ENCODE data around the gene CFAP73. TPM values are rescaled to one million over a fixed set of nuclear protein-coding genes. Genes with fewer than 3 reads are reported as not detected.

The CFAP73 gene
- total RNA-seq, 4 donors from 2014 or later = not detected

GRCh38 chr12:113127791-113128199 lies 21.7 kb upstream of the CFAP73 start:
- TF ChIP-seq CTCF (IDR thresholded peaks at IDR 0.05; ENCODE audit: low read depth) = no peak

GRCh38 chr12:113128802-113129663 lies 20.5 kb upstream of the CFAP73 start:
- no peak for TF ChIP-seq CTCF (IDR thresholded peaks at IDR 0.05; ENCODE audit: low read depth)

GRCh38 chr12:113129664-113130456 lies 19.7 kb upstream of the CFAP73 start:
- TF ChIP-seq CTCF (IDR thresholded peaks at IDR 0.05; ENCODE audit: low read depth) = no peak

GRCh38 chr12:113130457-113131135 lies 18.9 kb upstream of the CFAP73 start:
- TF ChIP-seq CTCF (IDR thresholded peaks at IDR 0.05; ENCODE audit: low read depth) = no peak

- TF ChIP-seq CTCF (IDR thresholded peaks at IDR 0.05; ENCODE audit: low read depth) = no peak
Measured at GRCh38 chr12:113131556-113131955, 18.0 kb upstream of the CFAP73 start.

- TF ChIP-seq CTCF (IDR thresholded peaks at IDR 0.05; ENCODE audit: low read depth) = no peak
Measured at GRCh38 chr12:113133036-113133435, 16.5 kb upstream of the CFAP73 start.

- no peak for TF ChIP-seq CTCF (IDR thresholded peaks at IDR 0.05; ENCODE audit: low read depth)
Measured at GRCh38 chr12:113133666-113134065, 15.9 kb upstream of the CFAP73 start.
